ENCODE data around the gene PKP3.

The PKP3 gene

GRCh38 chr11:403761-404431 is 9.9 kb downstream of the PKP3 start:
- TF ChIP-seq ZFX (IDR thresholded peaks at IDR 0.05; ENCODE audit: borderline replicate concordance) (no peak), CTCF (IDR thresholded peaks at IDR 0.05) (no peak)
- peak overlapping the region; percentile 73; the same call in 1 of the 2 replicates for H3K27ac ChIP-seq

- TF ChIP-seq ZFX (IDR thresholded peaks at IDR 0.05; ENCODE audit: borderline replicate concordance) (no peak), CTCF (IDR thresholded peaks at IDR 0.05) (no peak)
- H3K27ac ChIP-seq = peak overlapping the region; percentile 73
Measured at GRCh38 chr11:404551-405264, 10.7 kb downstream of the PKP3 start.

GRCh38 chr11:405323-405953 is 11.4 kb downstream of the PKP3 start:
- no peak for TF ChIP-seq CTCF (IDR thresholded peaks at IDR 0.05)
- TF ChIP-seq ZFX (IDR thresholded peaks at IDR 0.05; ENCODE audit: borderline replicate concordance) = no peak
- peak overlapping the region; percentile 73 for H3K27ac ChIP-seq

- H3K27ac ChIP-seq = peak overlapping the region; percentile 73
- TF ChIP-seq CTCF (IDR thresholded peaks at IDR 0.05) = no peak
- TF ChIP-seq ZFX (IDR thresholded peaks at IDR 0.05; ENCODE audit: borderline replicate concordance) = no peak
Measured at GRCh38 chr11:405954-406795, 12.2 kb downstream of the PKP3 start.

- peak overlapping the region; percentile 73 for H3K27ac ChIP-seq
- no peak for TF ChIP-seq ZFX (IDR thresholded peaks at IDR 0.05; ENCODE audit: borderline replicate concordance)
- TF ChIP-seq CTCF (IDR thresholded peaks at IDR 0.05) = peak; percentile 35; the same call in 1 of the 2 replicates
Measured at GRCh38 chr11:406796-407650, 13.0 kb downstream of the PKP3 start.

- peak overlapping the region; percentile 54 for H3K27ac ChIP-seq
- TF ChIP-seq CTCF (IDR thresholded peaks at IDR 0.05) (no peak), ZFX (IDR thresholded peaks at IDR 0.05; ENCODE audit: borderline replicate concordance) (no peak)
Measured at GRCh38 chr11:407651-408123, 13.7 kb downstream of the PKP3 start.
